Measurements from ENCODE around the gene ETFA. TPM values are rescaled to one million over a fixed set of nuclear protein-coding genes. Genes with fewer than 3 reads are reported as not detected.

The ETFA gene
- total RNA-seq, 2 experiments from 2014 or later, result 100 to 136 TPM

DNA sequence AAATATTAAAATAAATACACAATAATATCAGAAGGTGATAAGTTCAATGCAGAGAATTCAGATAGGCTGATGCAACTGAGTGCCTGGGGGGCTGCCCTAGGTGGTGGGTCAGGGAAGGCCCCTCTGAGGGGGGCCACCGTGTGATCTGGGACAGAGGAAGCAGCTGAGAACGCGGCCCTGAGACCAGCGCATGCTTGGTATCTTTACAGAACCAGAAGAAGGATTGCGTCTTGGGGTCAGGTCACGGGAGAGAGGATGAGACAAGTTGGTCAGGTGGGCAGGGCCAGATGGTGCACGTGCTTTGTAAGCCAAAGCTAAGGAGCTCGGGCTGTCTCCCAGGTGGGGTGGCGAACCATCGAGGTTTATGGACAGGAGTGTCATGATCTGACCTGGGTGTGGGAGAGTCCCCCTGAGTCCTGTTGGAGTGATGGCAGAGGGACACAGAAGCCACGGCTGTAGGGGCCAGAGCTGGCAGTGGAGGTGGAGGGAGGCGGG, 121.2 kb downstream of the ETFA start:
- ChIA-PET CTCF (interaction anchor here (0.6 to 2.4 kb wide), 9 partner anchors 15 to 751 kb away, joined by 3 to 7 read pairs (median 3); no protein-coding TSS in a partner anchor), POLR2A (no interaction called here)
- intact Hi-C loops (cut with DNase I, micrococcal nuclease), result loop anchor here (1.0 to 5.0 kb wide), 6 partner anchors 97 to 677 kb away; partner anchors contain the start of gene ISL2 (in 2 of the 2)
- ATAC-seq (no peak), DNase-seq (no peak)
- Mint-ChIP-seq H3K36me3 (ENCODE audit: low read depth) (no peaks in the 10 kb centered on the region), H3K4me3 (no peak overlapping the region), H3K27ac (no peak overlapping the region), H3K27me3 (peaks cover 48% of the 10 kb centered on the region), H3K4me1 (peaks cover 9% of the 10 kb centered on the region), H3K9me3 (ENCODE audit: low read depth) (no peaks in the 10 kb centered on the region)

DNA sequence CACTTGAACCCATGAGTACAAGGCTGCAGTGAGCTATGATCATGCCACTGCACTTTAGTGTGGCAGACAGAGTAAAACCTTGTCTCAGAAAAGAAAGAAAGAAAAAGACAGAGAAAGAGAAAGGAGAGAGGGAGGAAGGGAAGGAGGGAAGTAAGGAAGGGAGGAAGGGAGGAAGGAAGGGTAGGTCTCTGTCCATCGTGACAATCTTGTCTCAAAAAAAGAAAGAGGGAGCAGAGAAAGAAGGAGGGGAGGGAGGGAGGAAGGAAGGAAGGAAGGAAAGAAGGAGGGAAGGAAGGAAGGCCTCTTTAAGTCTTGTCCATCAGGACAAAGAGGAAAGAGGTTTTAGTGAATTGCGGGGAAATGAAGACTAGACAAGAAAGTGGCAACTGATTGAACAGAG, 122.2 kb downstream of the ETFA start:
- ChIA-PET POLR2A (no interaction called here), CTCF (no interaction called here)
- no peak for ATAC-seq
- intact Hi-C loops (cut with DNase I, micrococcal nuclease), result no loop called here
- H3K27me3 Mint-ChIP-seq, result peaks cover 51% of the 10 kb centered on the region
- H3K9me3 Mint-ChIP-seq (ENCODE audit: low read depth), result no peaks in the 10 kb centered on the region
- no peaks in the 10 kb centered on the region for H3K36me3 Mint-ChIP-seq (ENCODE audit: low read depth)
- H3K4me1 Mint-ChIP-seq, result peaks cover 9% of the 10 kb centered on the region
- no peak for DNase-seq
- H3K27ac Mint-ChIP-seq, result no peak overlapping the region
- no peak overlapping the region for H3K4me3 Mint-ChIP-seq

GRCh38 chr15:76187163-76187562, 124.1 kb downstream of the ETFA start:
- no peak for DNase-seq
- Mint-ChIP-seq H3K9me3 (ENCODE audit: low read depth) (no peaks in the 10 kb centered on the region), H3K4me1 (peaks cover 9% of the 10 kb centered on the region), H3K27me3 (peaks cover 47% of the 10 kb centered on the region), H3K27ac (no peak overlapping the region), H3K36me3 (ENCODE audit: low read depth) (no peaks in the 10 kb centered on the region), H3K4me3 (no peak overlapping the region)
- ChIA-PET POLR2A (no interaction called here), CTCF (interaction anchor here (0.7 to 1.6 kb wide), 3 partner anchors 9 to 377 kb away, joined by 3 to 5 read pairs (median 3); no protein-coding TSS in a partner anchor)
- no peak for ATAC-seq
- intact Hi-C loops (cut with DNase I, micrococcal nuclease), result no loop called here

- ChIA-PET CTCF (interaction anchor here (0.6 to 1.4 kb wide), 8 partner anchors 9 to 302 kb away, joined by 3 to 6 read pairs (median 4); no protein-coding TSS in a partner anchor), POLR2A (interaction anchor here (0.6 kb wide), 1 partner anchor 265 kb away, joined by 3 read pairs; no protein-coding TSS in a partner anchor)
Measured at GRCh38 chr15:76185716-76186115, 125.6 kb downstream of the ETFA start.

DNA sequence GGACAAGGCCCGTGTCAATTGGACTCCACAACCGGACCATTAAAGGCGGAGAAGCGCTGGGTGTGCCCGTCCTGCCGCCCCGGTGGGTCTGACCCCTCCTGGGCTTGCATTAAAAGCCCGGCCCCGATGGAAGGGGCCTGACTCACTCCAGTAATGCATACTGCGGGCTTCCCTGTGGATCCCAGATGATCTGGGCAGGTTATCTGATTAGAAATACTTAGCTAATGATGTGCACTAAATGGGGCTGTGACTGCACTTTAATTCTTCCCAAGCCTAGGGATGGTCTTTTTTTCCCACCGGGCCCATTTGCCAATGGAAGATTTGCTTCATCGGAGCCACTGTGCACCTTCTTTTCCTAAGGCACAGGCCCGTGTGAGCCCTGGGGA, 126.6 kb downstream of the ETFA start:
- no peak for ATAC-seq
- ChIA-PET POLR2A (no interaction called here), CTCF (interaction anchor here (1.4 kb wide), 2 partner anchors 15 to 22 kb away, joined by 3 to 4 read pairs; no protein-coding TSS in a partner anchor)
- Mint-ChIP-seq H3K4me3 (no peak overlapping the region), H3K27ac (no peak overlapping the region), H3K4me1 (peaks cover 10% of the 10 kb centered on the region), H3K9me3 (ENCODE audit: low read depth) (no peaks in the 10 kb centered on the region), H3K27me3 (peaks cover 39% of the 10 kb centered on the region), H3K36me3 (ENCODE audit: low read depth) (no peaks in the 10 kb centered on the region)
- intact Hi-C loops (cut with DNase I, micrococcal nuclease), result loop anchor here in 1 of 2 experiments (5.0 kb wide), 1 partner anchor 158 kb away; no protein-coding TSS in a partner anchor
- no peak for DNase-seq

More at GRCh38 chr15:76185716-76186115, 125.6 kb downstream of the ETFA start:
- H3K36me3 Mint-ChIP-seq (ENCODE audit: low read depth), result no peaks in the 10 kb centered on the region
- H3K27me3 Mint-ChIP-seq, result peaks cover 44% of the 10 kb centered on the region
- H3K4me3 Mint-ChIP-seq, result no peak overlapping the region
- H3K9me3 Mint-ChIP-seq (ENCODE audit: low read depth), result no peaks in the 10 kb centered on the region
- peaks cover 13% of the 10 kb centered on the region for H3K4me1 Mint-ChIP-seq
- intact Hi-C loops (cut with DNase I, micrococcal nuclease), result no loop called here
- no peak for ATAC-seq
- H3K27ac Mint-ChIP-seq, result no peak overlapping the region
- peak; percentile 41 for DNase-seq

DNA sequence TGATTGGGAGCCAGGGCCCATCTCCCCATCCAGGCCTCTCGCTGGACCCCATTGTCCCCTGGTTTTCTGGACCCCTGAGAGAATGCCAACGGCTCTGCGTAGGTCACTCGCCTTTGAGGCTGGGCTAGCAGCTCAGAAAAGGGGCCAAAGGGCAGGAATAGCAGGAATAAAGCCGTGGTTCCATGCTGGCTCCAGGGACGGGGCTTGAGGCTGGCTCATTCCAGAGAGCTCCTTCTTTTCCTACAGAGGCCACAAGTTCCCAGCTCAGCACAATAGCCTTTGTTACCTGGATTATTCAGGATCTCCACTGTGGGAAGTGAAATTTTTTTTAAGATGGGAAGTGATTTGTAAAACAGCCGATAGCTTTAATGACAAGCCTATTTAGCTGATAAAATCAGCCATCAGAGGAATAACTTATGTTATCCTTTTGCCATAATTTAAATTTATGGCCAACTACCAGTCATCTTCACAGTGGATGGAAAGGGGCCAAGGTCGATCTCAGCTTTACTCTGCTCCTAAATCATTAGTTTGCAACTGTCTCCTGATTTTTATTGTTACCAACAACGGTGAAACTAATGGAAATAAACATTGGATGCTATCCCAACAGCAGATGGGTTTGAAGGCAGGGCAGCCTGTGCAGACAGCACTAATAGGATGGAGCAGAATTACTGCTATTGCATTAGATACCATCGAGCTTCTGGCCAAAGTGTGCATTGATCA, 127.2 kb downstream of the ETFA start:
- Mint-ChIP-seq H3K9me3 (ENCODE audit: low read depth) (no peaks in the 10 kb centered on the region), H3K36me3 (ENCODE audit: low read depth) (no peaks in the 10 kb centered on the region), H3K27me3 (peaks cover 41% of the 10 kb centered on the region), H3K4me1 (peaks cover 10% of the 10 kb centered on the region), H3K4me3 (no peak overlapping the region), H3K27ac (no peak overlapping the region)
- intact Hi-C loops (cut with DNase I, micrococcal nuclease), result loop anchor here in 1 of 2 experiments (5.0 kb wide), 1 partner anchor 158 kb away; no protein-coding TSS in a partner anchor
- no peak for ATAC-seq
- DNase-seq, result no peak
- POLR2A ChIA-PET, result no interaction called here
- CTCF ChIA-PET, result interaction anchor here (0.6 to 1.4 kb wide), 3 partner anchors 23 to 124 kb away, joined by 3 to 5 read pairs (median 3); partner anchors contain the start of gene TMEM266

DNA sequence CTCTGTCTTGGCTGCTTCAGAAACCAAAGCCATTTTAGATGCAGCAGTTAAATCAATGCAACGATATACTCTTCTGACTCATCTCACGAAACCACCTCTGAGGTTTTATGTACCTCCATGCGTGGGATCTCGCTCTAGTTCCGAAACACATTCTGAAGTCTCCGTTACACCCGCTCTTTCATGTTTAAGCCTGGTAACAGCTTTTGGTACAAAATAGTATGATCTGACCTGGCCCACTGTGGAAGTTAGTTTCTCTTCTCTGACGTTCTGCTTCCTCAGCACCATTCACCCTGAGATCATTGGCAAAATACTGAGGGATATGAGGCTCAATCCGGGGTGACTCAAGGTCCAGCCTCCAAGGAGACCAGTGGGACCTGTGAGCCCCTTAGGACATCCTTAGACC, 129.6 kb downstream of the ETFA start:
- ATAC-seq (peak; percentile 90), DNase-seq (peak; percentile 61)
- no peaks in the 10 kb centered on the region for H3K36me3 Mint-ChIP-seq (ENCODE audit: low read depth)
- peaks cover 47% of the 10 kb centered on the region for H3K27me3 Mint-ChIP-seq
- intact Hi-C loops (cut with DNase I, micrococcal nuclease), result loop anchor here (1.0 to 5.0 kb wide), 2 partner anchors 30 to 161 kb away; no protein-coding TSS in a partner anchor
- H3K4me3 Mint-ChIP-seq, result no peak overlapping the region
- no peak overlapping the region for H3K27ac Mint-ChIP-seq
- peaks cover 10% of the 10 kb centered on the region for H3K4me1 Mint-ChIP-seq
- no peaks in the 10 kb centered on the region for H3K9me3 Mint-ChIP-seq (ENCODE audit: low read depth)
- ChIA-PET POLR2A (interaction anchor here (0.7 kb wide), 1 partner anchor 653 kb away, joined by 3 read pairs; no protein-coding TSS in a partner anchor), CTCF (no interaction called here)

GRCh38 chr15:76180321-76180720, 130.9 kb downstream of the ETFA start:
- ATAC-seq (no peak), DNase-seq (no peak)
- ChIA-PET POLR2A (no interaction called here), CTCF (interaction anchor here (1.1 kb wide), 1 partner anchor 30 kb away, joined by 3 read pairs; no protein-coding TSS in a partner anchor)
- Mint-ChIP-seq H3K4me3 (no peak overlapping the region), H3K36me3 (ENCODE audit: low read depth) (no peaks in the 10 kb centered on the region), H3K27me3 (peaks cover 39% of the 10 kb centered on the region), H3K9me3 (ENCODE audit: low read depth) (no peaks in the 10 kb centered on the region), H3K27ac (no peak overlapping the region), H3K4me1 (peaks cover 10% of the 10 kb centered on the region)
- intact Hi-C loops (cut with DNase I, micrococcal nuclease), result loop anchor here in 1 of 2 experiments (5.0 kb wide), 1 partner anchor 162 kb away; no protein-coding TSS in a partner anchor

DNA sequence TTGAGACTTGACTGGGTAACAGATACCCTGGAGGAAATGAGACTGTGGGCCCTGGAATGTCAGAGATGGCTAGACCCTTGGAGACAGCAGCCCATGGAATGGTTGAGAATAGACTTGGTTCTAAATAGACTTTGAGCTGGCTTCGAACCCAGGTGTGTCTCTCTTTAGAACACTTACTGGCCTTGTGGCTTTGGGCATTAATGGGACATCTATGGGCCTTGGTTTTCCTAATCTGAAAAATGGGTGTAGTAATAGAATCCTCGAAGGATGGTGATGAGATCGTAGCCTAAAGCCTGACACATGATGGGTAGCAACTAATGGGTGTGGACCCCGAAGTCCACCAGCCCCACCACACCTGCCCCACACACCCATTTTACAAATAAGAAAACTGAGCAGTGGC, 132.2 kb downstream of the ETFA start:
- H3K27ac Mint-ChIP-seq, result no peak overlapping the region
- POLR2A ChIA-PET, result no interaction called here
- H3K4me1 Mint-ChIP-seq, result peaks cover 10% of the 10 kb centered on the region
- no peaks in the 10 kb centered on the region for H3K36me3 Mint-ChIP-seq (ENCODE audit: low read depth)
- peaks cover 36% of the 10 kb centered on the region for H3K27me3 Mint-ChIP-seq
- DNase-seq, result no peak
- intact Hi-C loops (cut with DNase I, micrococcal nuclease), result loop anchor here in 1 of 2 experiments (10.0 kb wide), 1 partner anchor 56 kb away; no protein-coding TSS in a partner anchor
- CTCF ChIA-PET, result no interaction called here
- no peak overlapping the region for H3K4me3 Mint-ChIP-seq
- no peak for ATAC-seq
- H3K9me3 Mint-ChIP-seq (ENCODE audit: low read depth), result no peaks in the 10 kb centered on the region

DNA sequence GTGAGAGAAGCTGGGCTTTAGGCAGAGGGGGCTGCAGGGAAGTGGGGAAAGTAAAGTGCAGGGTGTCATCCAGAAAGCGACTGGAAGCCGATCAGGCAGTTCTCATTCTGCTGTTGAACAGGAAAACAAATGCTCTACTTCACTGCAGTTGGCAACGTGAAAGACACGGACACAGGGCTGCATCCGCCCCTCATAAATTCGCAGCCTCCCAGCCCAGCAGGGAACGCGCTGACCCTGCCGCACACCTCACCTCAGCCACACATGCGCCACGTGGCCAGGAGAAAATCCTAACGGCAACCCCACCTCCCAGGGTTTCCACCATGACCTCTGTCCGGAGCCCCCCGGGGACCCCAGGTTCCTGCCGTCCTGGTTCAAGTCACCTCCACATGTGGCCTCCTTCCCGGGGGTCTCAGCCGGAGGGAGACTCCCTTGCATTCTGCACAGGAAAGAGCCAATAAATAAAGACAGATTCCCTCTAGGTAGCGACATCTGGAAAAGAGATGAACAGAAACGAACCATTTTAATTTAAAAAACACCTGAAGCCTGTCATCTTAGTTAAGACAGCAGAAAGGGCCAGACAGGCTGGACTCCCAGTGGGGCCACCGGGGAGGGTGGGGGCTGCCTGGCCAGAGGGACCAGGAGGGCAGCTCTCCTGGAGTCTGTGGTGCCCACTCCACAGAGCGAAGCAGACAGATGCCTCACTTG, 132.8 kb downstream of the ETFA start:
- Mint-ChIP-seq H3K4me1 (peaks cover 10% of the 10 kb centered on the region), H3K27ac (no peak overlapping the region), H3K27me3 (peaks cover 36% of the 10 kb centered on the region), H3K9me3 (ENCODE audit: low read depth) (no peaks in the 10 kb centered on the region), H3K4me3 (no peak overlapping the region), H3K36me3 (ENCODE audit: low read depth) (no peaks in the 10 kb centered on the region)
- POLR2A ChIA-PET, result no interaction called here
- ATAC-seq, result no peak
- intact Hi-C loops (cut with DNase I, micrococcal nuclease), result loop anchor here in 1 of 2 experiments (10.0 kb wide), 1 partner anchor 56 kb away; no protein-coding TSS in a partner anchor
- CTCF ChIA-PET, result no interaction called here
- no peak for DNase-seq

DNA sequence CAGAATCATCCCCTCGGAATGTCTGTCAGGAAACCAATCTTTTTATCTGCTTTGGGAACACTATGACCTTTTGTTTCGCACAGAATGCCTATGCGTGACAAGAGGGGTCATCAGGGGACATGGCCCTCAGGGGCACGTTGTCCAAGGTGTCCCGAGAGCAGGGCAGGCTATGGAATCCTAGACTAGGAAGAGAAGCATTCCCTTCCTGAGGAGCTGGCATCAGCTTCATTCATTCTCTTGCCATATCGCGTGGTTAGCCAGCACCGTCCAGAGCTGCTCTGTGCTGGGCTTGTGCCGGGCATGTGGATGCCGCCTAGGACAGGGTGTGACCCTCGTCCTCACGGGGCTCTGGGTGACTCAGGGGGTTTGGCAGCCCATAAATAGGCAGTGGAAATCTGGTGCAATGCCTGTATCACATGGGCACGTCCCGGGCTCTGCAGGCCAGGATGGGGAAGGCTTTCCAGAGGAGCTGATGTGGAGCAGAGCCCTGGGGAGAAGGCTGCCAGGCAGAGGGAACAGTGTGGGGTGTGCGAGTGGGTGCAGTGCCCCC, 133.7 kb downstream of the ETFA start:
- Mint-ChIP-seq H3K9me3 (ENCODE audit: low read depth) (no peaks in the 10 kb centered on the region), H3K4me3 (no peak overlapping the region), H3K36me3 (ENCODE audit: low read depth) (no peaks in the 10 kb centered on the region), H3K27me3 (peaks cover 36% of the 10 kb centered on the region), H3K27ac (no peak overlapping the region), H3K4me1 (peaks cover 10% of the 10 kb centered on the region)
- no peak for DNase-seq
- intact Hi-C loops (cut with DNase I, micrococcal nuclease), result loop anchor here in 1 of 2 experiments (10.0 kb wide), 1 partner anchor 57 kb away; no protein-coding TSS in a partner anchor
- POLR2A ChIA-PET, result no interaction called here
- CTCF ChIA-PET, result no interaction called here
- ATAC-seq, result no peak
